ENCODE results near the gene HS2ST1. TPM values are rescaled to one million over a fixed set of nuclear protein-coding genes. Genes with fewer than 3 reads are reported as not detected.
A peak's percentile ranks its signal among the peaks of the same experiment; 100 is the strongest.

Gene HS2ST1
- total RNA-seq (2021; ENCODE audit: unreplicated experiment) (30.1 TPM), Bru-seq, nascent RNA (percentile 77 among the genes with signal in this experiment), BruChase-seq, experiment 1, labeled RNA remaining after a 6-hour chase (percentile 84 among the genes with signal in this experiment), BruChase-seq, experiment 2, labeled RNA remaining after a 2-hour chase (percentile 84 among the genes with signal in this experiment)
- polyA plus RNA-seq (2012), result 8.4 and 10.9 TPM in 2 replicates
- long read RNA-seq, full-length matches to known transcripts, result 36 of 46 reads
- long read RNA-seq, partial matches to known transcripts, result 3 of 46 reads
- long read RNA-seq, other reads (novel, unspliced or antisense), result 7 of 46 reads

DNA sequence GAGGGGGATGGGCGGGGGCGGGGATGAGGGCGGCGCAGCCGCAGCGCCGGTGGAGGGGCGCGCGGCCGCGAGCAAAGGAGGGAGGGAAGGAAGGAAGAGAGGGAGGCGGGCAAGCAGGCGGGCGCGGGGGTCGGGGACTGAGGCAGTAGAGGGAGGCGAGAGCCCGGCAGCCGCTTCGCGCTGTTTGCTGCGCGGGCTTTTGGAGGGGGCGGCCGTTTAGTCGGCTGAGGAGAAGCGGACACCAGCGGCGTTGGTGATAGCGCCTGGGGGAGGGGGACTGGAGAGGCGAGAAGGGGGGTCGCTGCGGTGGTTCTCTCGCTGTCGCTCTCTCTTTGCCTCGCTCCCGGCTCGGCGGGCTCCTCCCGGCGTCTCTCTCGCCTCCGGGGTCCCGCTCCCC lies at the start of gene HS2ST1:
TSS of gene HS2ST1 (plus strand) at position 35 of the 397 bp plus-strand sequence.
- intact Hi-C loops (cut with micrococcal nuclease), result no loop called here
- Histone ChIP-seq H3K27me3 (ENCODE audit: insufficient read depth, low read length) (no peaks in the 10 kb centered on the region), H3K36me3 (ENCODE audit: control insufficient read depth in 1 of 2, insufficient read depth in 2 of 2, low read length in 2 of 2) (no peaks in the 10 kb centered on the region), H3K4me2 (ENCODE audit: low read length) (peak within 1 kb of the TSS; percentile 96), H3K9me2 (ENCODE audit: insufficient read depth) (no peaks in the 10 kb centered on the region), H3K79me2 (ENCODE audit: insufficient read depth, low read length) (peaks cover 89% of the 10 kb centered on the region), H3K4me3 (replicated peaks in 1 of 2; ENCODE audit: low read depth in 1 of 2, low read length in 2 of 2) (peak within 1 kb of the TSS; percentile 92 to 94), H3K27ac (ENCODE audit: low read depth, low read length) (peak within 1 kb of the TSS; percentile 72), H3K9ac (ENCODE audit: low read length) (peak within 1 kb of the TSS; percentile 95), H3K4me1 (ENCODE audit: control insufficient read depth in 1 of 2, insufficient read depth in 2 of 2, low read length in 2 of 2) (peaks cover 11 to 21% of the 10 kb centered on the region in 2 experiments; a peak in 3 of 4 replicates), H2AFZ (ENCODE audit: low read depth, low read length, poor library complexity, severe bottlenecking) (peak within 1 kb of the TSS; percentile 79), H3K9me3 (ENCODE audit: control insufficient read depth in 1 of 2, insufficient read depth in 1 of 2, low read depth in 1 of 2, low read length in 2 of 2) (no peaks in the 10 kb centered on the region), H4K20me1 (ENCODE audit: insufficient read depth) (no peaks in the 10 kb centered on the region)
- DNase-seq (ENCODE audit: low read depth, low spot score) (no peak), ATAC-seq (no peak; the same call in 1 of the 2 replicates)
- POLR2A ChIA-PET, result interaction anchor here (0.9 to 1.3 kb wide), 6 partner anchors 11 to 211 kb away, joined by 3 to 7 read pairs (median 4); partner anchors contain the start of gene SH3GLB1
- CTCF ChIA-PET, result interaction anchor here (0.6 to 1.0 kb wide), 4 partner anchors 25 to 172 kb away, joined by 3 to 4 read pairs (median 4); no protein-coding TSS in a partner anchor
- no TSS peak for BruUV-seq (replicated peaks)
- TF ChIP-seq CBX3 (IDR thresholded peaks at IDR 0.05; ENCODE audit: low read depth), result no peak
- TF ChIP-seq SRF (IDR thresholded peaks at IDR 0.05; ENCODE audit: low read depth), result no peak
- TF ChIP-seq EGR1 (IDR thresholded peaks at IDR 0.05; ENCODE audit: low read depth), result no peak
- no peak for TF ChIP-seq RAD21 (IDR thresholded peaks at IDR 0.05; ENCODE audit: low read depth)
- no peak for TF ChIP-seq ELF1 (IDR thresholded peaks at IDR 0.05; ENCODE audit: borderline replicate concordance, low read depth)
- TF ChIP-seq JUND (IDR thresholded peaks at IDR 0.05), result no peak
- TF ChIP-seq SP1 (IDR thresholded peaks at IDR 0.05; ENCODE audit: low read depth), result no peak
- TF ChIP-seq POLR2A (IDR thresholded peaks at IDR 0.05; ENCODE audit: borderline replicate concordance, extremely low read depth, insufficient read depth, insufficient read length), result peak; percentile 1
- peak; percentile 69; the same call in 1 of the 2 replicates for TF ChIP-seq POLR2AphosphoS5 (IDR thresholded peaks at IDR 0.05; ENCODE audit: low read depth, low read length)
- TF ChIP-seq REST (IDR thresholded peaks at IDR 0.05; ENCODE audit: low read depth), result no peak
- TF ChIP-seq ATF3 (IDR thresholded peaks at IDR 0.05), result no peak
- no peak for TF ChIP-seq SIN3A (IDR thresholded peaks at IDR 0.05; ENCODE audit: low read depth)
- TF ChIP-seq CEBPB (IDR thresholded peaks at IDR 0.05; ENCODE audit: low read depth), result no peak
- no peak for TF ChIP-seq ZFX (IDR thresholded peaks at IDR 0.05)
- no peak for TF ChIP-seq EZH2phosphoT487 (IDR thresholded peaks at IDR 0.05; ENCODE audit: borderline replicate concordance)
- TF ChIP-seq, protein P1, sequence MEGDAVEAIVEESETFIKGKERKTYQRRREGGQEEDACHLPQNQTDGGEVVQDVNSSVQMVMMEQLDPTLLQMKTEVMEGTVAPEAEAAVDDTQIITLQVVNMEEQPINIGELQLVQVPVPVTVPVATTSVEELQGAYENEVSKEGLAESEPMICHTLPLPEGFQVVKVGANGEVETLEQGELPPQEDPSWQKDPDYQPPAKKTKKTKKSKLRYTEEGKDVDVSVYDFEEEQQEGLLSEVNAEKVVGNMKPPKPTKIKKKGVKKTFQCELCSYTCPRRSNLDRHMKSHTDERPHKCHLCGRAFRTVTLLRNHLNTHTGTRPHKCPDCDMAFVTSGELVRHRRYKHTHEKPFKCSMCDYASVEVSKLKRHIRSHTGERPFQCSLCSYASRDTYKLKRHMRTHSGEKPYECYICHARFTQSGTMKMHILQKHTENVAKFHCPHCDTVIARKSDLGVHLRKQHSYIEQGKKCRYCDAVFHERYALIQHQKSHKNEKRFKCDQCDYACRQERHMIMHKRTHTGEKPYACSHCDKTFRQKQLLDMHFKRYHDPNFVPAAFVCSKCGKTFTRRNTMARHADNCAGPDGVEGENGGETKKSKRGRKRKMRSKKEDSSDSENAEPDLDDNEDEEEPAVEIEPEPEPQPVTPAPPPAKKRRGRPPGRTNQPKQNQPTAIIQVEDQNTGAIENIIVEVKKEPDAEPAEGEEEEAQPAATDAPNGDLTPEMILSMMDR (IDR thresholded peaks at IDR 0.05 in 2 of 3, conservative IDR thresholded peaks at IDR 0.05 in 1 of 3; ENCODE audit: borderline replicate concordance in 1 of 3, insufficient read depth in 1 of 3, low read depth in 2 of 3, low read length in 2 of 3), result no peak
- no peak for TF ChIP-seq FOSL1 (IDR thresholded peaks at IDR 0.05; ENCODE audit: low read depth)
- TF ChIP-seq, protein P2, sequence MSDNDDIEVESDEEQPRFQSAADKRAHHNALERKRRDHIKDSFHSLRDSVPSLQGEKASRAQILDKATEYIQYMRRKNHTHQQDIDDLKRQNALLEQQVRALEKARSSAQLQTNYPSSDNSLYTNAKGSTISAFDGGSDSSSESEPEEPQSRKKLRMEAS (IDR thresholded peaks at IDR 0.05), result no peak
- RAD21 ChIA-PET (ENCODE audit: low non-redundant PET in 1 of 2, low total read pairs in 2 of 2, uncharacterized antibody in 2 of 2, unreplicated experiment in 2 of 2), result interaction anchor here in 1 of 2 experiments (0.6 to 0.7 kb wide), 2 partner anchors 16 to 141 kb away, joined by 4 to 6 read pairs; no protein-coding TSS in a partner anchor

All from HCT116 (cell line).